Measurements from ENCODE around the gene NKD1.

Gene NKD1

GRCh38 chr16:50558913-50559312, 10.7 kb downstream of the NKD1 start:
- no peak for DNase-seq (ENCODE audit: low read depth in 2 of 2, low spot score in 1 of 2)

GRCh38 chr16:50559342-50559741, 11.1 kb downstream of the NKD1 start:
- DNase-seq (ENCODE audit: low read depth in 2 of 2, low spot score in 1 of 2) = no peak

GRCh38 chr16:50559804-50560514, 11.8 kb downstream of the NKD1 start:
- DNase-seq (ENCODE audit: low read depth in 2 of 2, low spot score in 1 of 2) = no peak

GRCh38 chr16:50560903-50561863, 13.0 kb downstream of the NKD1 start:
- no peak for DNase-seq (ENCODE audit: low read depth in 2 of 2, low spot score in 1 of 2)

- no peak for DNase-seq (ENCODE audit: low read depth in 2 of 2, low spot score in 1 of 2)
Measured at GRCh38 chr16:50562657-50563056, 14.5 kb downstream of the NKD1 start.

- DNase-seq (ENCODE audit: low read depth in 2 of 2, low spot score in 1 of 2) = no peak
Measured at GRCh38 chr16:50563989-50564388, 15.8 kb downstream of the NKD1 start.

GRCh38 chr16:50565428-50565827, 17.2 kb downstream of the NKD1 start:
- no peak for DNase-seq (ENCODE audit: low read depth in 2 of 2, low spot score in 1 of 2)

- DNase-seq (ENCODE audit: low read depth in 2 of 2, low spot score in 1 of 2) = no peak
Measured at GRCh38 chr16:50566014-50566962, 18.1 kb downstream of the NKD1 start.

GRCh38 chr16:50567651-50568050, 19.5 kb downstream of the NKD1 start:
- no peak for DNase-seq (ENCODE audit: low read depth in 2 of 2, low spot score in 1 of 2)

GRCh38 chr16:50568187-50568815, 20.1 kb downstream of the NKD1 start:
- DNase-seq (ENCODE audit: low read depth in 2 of 2, low spot score in 1 of 2) = no peak

- no peak for DNase-seq (ENCODE audit: low read depth in 2 of 2, low spot score in 1 of 2)
Measured at GRCh38 chr16:50570354-50570753, 22.2 kb downstream of the NKD1 start.

GRCh38 chr16:50570808-50571598, 22.8 kb downstream of the NKD1 start:
- DNase-seq (ENCODE audit: low read depth in 2 of 2, low spot score in 1 of 2) = no peak

- no peak for DNase-seq (ENCODE audit: low read depth in 2 of 2, low spot score in 1 of 2)
Measured at GRCh38 chr16:50571786-50572185, 23.6 kb downstream of the NKD1 start.

GRCh38 chr16:50572700-50573099, 24.5 kb downstream of the NKD1 start:
- no peak for DNase-seq (ENCODE audit: low read depth in 2 of 2, low spot score in 1 of 2)

- no peak for DNase-seq (ENCODE audit: low read depth in 2 of 2, low spot score in 1 of 2)
Measured at GRCh38 chr16:50573279-50573678, 25.1 kb downstream of the NKD1 start.

GRCh38 chr16:50573947-50574744, 25.9 kb downstream of the NKD1 start:
- no peak for DNase-seq (ENCODE audit: low read depth in 2 of 2, low spot score in 1 of 2)

GRCh38 chr16:50574745-50575136, 26.5 kb downstream of the NKD1 start:
- DNase-seq (ENCODE audit: low read depth in 2 of 2, low spot score in 1 of 2) = no peak

- no peak for DNase-seq (ENCODE audit: low read depth in 2 of 2, low spot score in 1 of 2)
Measured at GRCh38 chr16:50575743-50576142, 27.5 kb downstream of the NKD1 start.

Data from stimulated activated CD8-positive, alpha-beta memory T cell treated with anti-CD3 and anti-CD28 coated beads, Interleukin-4, amount 100 ng/mL, for 1 hour (primary cell).